CD4-positive, alpha-beta T cell treated with Interferon alpha-2 for 1 hour (primary cell): ENCODE results near the gene ALX1.

ENCODE experiments used
- DNase-seq, 2 donors: peaks; one replicate each; pipeline ENCODE4 v3.0.0-alpha.2; 2020 to 2022

ALX1 gene

DNA sequence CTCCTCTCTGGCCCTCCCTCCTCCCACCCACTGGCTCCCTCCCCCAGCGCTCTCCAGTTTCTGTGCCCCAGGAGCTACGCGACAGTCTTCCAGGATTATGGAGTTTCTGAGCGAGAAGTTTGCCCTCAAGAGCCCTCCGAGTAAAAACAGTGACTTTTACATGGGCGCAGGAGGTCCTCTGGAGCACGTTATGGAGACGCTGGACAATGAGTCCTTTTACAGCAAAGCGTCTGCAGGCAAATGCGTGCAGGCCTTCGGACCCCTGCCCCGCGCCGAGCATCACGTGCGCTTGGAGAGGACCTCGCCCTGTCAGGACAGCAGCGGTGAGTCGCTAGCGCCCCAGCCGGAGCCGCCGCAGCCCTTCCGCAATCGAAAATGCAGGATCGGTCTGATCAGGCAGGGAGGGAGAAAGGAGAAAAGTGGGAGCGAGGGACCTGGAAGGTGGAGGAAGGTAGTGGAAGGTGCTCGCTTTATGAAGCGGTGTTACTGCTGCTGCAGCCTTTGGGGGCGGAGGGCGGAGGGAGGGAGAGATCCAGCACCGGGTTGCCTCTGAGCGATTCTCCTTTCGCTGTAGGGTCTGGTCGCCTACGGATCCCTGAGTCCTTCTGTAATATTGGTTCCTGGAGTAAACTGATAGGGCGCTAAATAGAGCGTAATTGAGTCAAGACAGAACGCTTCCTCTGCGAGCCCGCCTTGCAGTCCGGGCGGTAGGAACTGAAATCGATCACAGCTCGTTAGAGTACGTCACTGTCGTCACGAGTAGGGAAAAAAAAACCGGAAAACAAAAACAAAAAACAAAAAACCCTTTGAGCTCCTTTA, at the start of gene ALX1:
Gene ALX1, plus strand, starts transcription at position 56 of the 819 bp plus-strand sequence. Its CDS starts 42 bp downstream, at position 98.
- no peak for DNase-seq

DNA sequence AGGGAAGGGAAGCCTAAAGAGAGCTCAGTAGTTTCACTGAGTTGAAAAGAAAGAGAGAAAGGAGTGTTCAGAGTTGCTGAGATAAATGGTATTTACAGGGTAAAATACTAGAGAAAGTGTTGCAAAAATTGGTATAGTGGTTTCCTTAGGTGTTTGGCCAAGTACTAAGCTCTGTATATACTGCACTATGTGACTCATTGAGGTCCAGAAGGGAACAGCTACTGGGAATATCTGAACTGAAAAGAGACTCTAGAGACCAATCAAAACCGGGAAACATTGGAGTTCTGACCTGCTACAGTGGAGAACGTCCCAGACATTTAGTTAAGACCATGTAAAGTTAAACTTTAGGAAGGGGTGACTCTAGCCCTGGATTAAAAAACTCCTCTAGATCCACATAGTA, 42.7 kb upstream of the ALX1 start:
- DNase-seq: no peak

DNA sequence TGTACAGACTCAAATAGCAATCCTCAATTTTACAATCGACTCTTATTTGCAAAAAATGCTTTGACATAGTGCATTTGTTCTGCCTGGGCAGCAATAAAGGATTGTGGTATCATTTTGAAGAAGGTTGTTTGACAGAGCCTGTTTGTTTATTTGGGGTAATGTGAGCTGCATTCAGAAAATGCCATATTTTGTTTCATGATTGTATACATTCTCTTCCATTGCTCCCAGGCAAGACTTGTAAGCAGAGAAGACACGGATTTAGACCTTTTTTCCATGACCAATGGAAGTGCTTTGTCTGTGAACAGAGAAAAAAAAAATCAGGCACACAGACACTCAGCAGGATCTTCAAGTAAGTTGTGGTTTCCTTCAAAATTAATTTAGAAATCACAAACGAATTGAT, 35.5 kb upstream of the ALX1 start:
- DNase-seq: no peak

DNA sequence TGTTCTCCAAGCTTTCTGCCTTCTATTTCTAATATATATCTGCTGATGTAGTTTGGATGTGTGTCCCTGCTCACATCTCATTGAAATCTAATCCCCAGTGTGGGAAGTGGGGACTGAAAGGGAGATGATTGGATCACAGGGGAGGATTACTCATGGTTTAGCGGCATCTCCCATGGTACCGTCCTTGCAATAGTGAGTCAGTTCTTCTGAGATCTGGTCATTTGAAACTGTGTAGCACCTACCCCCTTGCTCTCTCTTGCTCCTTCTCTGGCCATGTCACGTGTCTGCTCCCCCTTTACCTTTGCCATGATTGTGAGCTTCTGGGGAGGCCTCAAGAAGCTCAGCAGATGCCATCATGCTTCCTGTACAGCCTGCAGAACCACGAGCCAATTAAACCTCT, 26.2 kb upstream of the ALX1 start:
- no peak for DNase-seq

DNA sequence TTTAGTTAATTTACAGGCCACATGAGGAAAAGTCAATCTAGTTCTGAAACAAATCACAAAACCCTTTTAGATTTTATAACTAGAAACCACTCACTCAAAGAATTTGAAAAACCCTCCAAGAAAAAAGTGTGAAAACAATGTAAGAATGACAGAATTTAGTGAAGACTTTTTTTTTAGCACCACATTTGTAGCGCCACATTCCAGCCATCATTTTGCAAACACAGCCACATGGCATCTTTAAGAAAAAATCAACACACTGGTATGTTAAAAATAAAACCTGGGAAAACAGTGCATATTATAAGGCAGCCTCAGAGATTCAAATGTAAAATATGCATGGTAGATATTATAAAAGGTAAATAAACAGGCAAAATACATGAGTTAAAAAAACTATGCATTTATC, 22.3 kb upstream of the ALX1 start:
- DNase-seq: no peak

DNA sequence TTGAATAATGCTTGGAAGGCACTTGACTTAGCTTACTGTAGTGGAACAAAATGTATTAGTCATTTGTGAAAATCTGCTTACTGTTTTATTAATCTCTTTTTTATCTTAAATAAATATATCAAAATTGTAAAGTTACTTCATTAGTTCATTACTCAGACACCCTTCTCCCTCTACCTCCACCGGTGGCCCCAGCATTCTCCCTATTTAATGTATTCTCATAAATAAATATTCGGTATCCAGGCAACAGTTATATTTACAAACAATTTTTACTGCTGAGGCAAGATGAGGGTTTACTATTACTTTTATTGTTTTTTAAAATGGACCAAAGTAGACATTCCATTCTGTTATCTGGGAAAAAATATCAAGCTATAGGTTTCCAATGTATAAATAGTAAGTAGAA, 19.6 kb upstream of the ALX1 start:
- DNase-seq: no peak

DNA sequence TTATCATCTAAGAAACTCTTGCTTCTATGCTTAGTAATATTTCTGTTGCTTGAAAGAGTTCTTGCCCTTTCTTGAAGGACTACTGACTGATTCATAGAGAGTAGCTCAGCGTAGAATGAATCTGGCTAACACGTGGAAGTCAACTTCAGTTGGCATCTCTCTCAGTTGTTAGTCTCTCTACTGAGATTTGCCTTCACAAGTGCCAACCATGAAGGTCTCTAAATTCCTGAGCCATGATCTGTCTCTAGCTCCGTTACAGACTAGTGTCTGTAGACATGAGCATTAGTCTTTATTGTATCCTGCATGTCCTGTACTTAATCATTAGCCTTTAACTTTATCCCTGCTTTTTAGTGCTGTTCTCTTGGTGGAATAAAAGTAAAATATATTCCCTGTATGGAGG, 19.1 kb upstream of the ALX1 start:
- DNase-seq: no peak

DNA sequence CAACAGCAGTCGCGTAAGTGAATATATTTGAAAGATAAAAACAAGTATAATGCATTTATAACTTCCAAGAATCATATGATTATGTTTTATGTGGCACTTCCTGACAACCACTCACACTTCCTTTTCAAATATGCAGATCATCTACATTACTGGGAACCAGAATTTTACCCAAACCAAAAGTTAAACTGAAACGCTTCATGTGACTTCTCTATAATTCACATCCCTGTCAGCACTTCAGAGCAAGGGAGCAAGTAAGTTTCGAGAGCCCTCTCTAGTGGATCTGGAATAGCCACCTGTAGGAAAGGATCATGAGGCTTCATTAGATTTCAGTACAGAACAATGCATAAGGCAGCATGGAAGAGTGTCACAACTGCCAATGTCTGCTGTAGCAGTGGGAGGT, 13.7 kb upstream of the ALX1 start:
- DNase-seq: no peak

DNA sequence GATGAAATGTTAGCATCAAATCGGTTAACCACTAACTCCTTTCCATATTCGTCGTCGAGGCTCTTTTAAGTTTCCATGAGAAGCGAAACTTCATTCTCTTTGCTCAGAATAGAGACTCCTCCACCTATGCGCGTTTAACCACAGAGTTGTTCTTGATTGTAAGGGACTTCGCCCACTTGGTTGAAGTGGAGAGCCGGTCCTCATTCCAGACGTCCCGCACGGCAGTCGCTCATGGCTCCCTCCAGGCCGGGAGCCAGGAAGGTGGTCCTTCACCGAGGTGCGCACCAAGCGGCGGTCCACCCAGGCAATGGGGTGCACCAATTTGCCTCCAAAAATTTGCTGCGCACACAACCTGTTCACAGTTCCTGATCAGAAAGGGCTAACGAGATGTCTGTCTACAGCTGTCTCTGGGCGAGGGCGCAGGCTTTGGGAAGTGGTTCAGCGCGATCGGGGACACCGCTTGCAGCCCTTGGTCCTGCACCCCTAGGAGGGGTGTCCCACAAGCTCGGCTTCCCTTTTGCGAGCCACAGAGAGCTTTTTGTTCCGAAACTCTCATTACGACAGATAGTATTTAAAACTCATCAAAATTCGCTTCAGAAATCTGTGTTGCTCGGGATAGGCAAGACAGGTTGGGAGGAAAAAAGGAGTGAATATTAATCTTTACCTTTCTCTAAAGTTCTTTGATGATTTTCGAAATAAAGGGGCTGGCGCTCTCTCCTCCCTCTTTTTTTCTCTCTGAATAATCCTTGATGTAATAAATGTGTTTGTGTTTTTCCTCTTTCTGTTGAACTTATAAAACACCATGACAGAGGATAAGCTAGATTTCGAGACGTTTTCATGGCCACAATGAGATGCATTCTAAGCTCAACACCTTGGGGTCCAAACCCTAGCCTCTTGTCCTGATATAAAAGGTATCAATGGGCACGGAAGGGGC, 6.4 kb upstream of the ALX1 start:
- DNase-seq: no peak

DNA sequence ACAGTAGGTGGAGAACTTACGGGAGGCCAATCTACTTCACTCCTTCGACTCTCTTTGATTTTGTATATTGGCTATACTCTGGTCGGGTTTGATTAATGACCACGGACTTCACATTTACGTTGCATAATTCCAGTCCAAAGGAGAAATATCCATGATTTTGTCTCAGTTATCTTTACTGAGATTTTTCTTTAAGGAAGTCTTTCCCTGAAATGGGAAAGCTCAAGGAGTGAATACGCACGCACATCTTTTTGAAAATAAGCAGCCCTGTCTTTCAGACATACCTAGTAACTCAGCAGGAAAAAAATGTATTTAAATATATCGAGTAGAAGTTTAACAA, 5.7 kb upstream of the ALX1 start:
- no peak for DNase-seq

DNA sequence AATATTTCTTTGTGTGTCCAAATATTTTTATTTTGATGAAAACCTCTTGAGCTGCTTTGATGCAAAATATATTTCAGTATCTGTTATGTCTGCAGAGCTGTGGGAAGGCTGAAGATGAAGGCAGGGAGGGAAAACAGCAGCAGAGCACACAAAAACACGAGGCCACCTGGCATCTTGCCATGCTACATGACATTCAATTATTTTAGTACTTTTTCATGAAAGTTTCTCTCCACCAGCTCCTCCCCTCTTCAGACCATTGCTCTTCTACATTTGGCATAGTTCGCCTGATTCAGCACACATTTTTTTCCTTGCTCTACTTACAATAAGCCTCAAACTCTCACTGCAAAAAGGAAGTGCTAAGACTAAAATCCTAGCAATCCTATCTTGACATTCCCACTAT, 4.6 kb upstream of the ALX1 start:
- no peak for DNase-seq

DNA sequence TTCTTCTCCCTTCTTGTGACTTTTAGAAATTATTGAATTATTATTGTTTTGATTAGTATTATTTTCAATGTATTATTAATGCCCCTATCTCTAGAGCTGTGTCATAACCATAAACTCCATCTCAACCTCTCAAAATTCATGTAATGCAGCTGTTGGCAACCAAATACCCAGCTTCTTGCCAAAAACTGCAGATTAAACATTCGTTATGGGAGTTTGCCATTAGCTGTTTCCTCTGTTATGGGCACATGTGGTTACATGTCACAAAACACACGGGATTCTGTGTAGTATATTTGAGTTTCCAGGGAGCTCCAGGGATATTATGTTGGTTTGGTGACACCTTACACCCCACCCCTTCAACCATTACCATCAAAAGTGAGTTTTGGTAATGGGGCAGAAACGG, 2.8 kb upstream of the ALX1 start:
- DNase-seq: no peak

DNA sequence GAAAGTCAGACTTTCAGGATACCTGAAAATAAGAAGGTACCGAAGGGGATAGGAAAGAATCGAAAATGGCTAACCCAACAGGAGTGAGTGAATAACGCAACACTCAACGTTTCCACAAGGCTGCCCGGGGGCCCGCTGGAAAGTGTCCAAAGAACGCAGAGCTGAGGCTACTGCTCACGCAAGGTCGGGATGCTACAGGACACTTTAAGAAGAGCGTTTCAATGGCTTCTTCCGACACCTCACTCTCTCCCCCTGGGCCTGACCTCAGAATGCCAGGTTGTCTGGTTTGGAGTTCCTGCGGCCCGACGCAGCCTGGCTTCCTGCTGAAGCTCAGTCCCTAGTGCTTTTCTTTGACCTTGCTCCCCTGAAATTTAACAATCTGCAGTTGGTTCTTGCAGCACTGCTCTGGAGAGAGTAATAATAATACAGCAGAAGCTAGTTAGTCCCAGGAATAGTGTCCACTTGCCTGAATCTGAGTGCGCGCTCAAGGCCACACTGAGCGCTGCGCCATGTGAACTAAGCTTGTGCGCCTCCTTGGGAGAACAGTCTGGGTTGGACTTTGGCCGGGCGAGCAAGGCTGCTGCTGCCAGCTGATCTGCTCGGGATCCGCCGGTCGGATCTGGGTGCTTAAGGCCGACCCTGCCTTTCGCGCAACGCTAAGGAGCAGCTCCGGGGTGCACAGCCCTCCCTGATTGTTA, 2.0 kb upstream of the ALX1 start:
- no peak for DNase-seq

DNA sequence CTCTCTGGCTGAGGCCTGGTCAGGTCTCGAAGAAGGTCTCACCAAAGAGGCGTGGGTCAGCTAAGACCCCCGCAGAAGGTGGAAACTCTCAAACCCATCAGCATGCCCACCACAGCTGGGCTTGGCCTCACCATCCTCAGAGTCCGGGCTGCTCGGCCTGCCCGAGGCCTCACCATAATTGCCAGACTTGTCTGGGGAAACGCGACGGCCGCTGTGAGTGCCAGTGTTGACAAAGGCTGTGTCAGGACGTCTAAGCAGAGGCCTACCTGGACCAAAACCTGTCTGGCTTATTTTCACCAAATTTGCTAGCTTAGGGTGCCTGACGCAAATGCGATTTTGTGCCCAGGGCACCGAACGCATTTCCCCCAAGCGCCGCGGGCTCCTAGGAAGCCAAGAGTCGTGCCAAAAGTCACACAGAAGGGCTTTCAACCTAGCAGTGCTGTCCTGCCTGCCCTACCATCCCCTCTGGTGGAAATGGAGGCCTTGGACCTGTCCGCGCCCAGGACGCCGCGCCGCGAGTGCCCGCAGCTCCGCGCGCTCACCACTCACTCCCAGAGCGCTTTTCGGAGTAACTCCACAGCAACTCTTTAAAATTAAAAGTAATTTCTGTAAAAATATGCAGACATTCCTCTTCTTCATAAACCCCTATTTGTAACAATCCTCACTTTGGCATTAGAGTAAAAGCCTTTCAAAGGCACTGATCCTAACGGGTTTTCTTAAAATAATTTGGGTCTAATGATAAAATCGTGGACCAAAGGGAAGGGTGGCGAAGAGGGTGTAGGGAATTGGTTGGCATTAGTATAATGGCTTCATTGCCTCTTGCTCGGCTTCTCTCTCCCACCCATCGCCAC, 1.2 kb upstream of the ALX1 start:
- no peak for DNase-seq

DNA sequence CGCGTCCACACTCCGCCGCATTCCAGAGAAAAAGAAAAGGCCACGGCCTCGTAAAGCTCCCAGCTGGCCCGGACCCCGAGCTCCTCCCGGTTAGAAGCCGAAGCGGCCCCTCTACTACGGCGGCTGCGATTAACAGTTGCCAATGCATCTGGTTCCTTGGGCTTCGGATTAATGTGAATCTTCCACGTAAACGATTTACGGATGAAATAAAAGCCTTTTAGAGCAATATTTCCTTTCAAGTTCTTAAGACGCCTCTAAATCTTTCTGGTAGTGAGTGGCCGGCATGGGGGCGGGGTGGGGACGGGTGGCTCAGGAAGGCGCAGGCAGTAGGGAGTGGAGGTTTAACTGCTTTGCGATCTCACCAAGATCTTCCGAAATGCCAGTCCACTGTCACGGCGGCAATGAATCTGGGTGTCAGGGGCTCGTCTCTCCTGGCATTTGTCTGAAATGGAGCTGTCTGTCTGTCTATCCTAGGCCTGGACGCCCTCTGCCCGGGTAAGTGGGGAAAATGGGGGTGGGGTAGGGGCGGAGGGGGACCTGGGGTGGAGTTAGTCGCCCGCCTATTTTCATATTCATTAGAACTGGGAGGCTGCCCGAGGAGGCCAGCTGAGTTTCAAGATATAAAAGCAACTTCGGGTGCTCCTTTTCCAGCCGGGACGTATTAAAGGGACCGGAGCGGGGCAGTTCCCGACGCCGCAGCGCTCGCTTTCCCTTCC, 413 bp upstream of the ALX1 start:
- DNase-seq: no peak

DNA sequence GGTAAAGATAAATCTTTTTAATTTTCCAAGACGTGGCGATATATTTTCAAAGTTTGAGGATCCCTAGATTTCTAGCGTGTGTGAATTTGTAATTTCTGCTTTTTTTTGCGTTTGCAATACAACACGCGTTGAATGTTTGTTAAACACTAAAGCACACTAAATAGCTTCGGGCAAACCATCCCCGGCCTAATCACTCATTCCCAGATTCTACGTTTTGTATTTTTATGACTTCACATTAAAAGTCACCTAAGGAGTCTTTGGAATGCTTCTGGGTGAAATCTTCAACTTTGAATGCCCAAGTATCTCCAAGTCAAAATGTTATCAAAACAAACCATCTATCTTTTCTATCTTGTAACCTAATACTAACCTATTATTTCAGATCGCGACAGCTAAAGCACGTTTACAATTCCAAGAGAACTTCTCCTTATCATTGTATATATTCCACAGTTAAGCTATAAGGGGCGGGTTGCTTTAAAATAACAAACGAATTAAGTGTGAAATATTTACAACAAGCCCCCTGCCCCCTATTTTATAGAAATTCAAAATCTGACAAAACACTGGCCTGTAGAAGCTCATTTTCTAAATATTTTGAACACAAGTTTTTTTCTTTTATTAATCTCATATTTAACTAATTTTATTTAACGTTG, 1.1 kb downstream of the ALX1 start:
- no peak for DNase-seq

DNA sequence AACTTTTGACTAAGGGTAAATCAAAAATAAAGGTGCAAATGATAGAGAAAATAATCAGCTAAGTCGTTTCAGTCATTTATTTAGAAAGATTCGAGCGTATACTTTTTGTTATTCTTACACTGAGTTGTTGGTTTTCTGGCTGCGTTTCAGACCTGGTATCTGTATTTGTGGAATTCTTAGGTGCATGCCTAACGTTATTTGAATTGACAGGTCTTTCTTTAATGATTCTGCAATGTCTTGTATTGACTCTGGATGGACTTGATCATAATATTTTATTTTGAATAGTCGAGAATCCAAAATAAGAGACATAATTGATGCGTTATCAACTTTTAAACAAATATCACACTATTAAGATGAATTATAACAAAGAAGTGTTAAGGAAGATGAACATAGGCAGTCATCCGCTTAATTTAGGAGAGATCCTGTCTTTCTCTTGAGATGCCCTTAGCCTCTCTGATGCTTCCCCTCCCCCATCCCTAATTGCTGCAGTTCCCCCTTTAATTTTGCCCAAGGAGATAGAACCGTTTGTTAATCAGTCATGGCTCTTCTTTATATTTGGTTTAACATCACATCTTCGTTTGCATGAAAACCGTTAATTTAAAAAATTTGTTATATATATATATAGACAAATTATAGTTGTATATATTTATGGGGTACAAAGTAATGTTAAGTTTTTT, 1.8 kb downstream of the ALX1 start:
- DNase-seq: no peak

DNA sequence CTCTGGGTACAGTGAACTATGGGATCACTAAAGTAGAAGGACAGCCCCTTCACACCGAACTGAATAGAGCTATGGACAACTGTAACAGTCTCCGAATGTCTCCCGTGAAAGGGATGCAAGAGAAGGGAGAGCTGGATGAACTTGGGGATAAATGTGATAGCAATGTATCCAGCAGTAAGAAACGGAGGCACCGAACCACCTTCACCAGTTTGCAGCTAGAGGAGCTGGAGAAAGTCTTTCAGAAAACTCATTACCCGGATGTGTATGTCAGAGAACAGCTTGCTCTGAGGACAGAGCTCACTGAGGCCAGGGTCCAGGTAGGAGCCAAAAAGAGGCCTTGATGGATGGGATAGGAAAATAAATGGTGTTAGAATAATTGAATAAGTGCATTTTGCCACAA, 3.5 kb downstream of the ALX1 start:
- DNase-seq: no peak

DNA sequence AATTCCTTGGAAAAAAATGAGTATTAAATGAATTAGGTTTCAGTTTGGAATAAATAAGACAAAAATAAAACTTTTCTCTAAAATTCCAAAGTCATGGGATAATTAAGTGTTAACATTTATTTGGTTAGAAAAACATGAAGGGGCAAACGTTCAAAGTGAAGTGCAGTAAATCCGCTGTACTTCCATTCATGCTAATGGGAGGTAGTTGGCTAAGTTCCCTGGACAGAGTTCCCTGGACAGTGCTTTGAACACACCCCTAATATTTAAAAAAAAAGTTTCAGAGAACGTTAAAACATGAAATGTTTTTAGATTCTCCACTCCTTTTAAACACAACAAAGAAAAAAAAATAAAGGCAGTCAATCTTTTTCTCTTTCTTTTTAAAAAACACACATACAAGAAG, 16.3 kb downstream of the ALX1 start:
- DNase-seq: no peak

DNA sequence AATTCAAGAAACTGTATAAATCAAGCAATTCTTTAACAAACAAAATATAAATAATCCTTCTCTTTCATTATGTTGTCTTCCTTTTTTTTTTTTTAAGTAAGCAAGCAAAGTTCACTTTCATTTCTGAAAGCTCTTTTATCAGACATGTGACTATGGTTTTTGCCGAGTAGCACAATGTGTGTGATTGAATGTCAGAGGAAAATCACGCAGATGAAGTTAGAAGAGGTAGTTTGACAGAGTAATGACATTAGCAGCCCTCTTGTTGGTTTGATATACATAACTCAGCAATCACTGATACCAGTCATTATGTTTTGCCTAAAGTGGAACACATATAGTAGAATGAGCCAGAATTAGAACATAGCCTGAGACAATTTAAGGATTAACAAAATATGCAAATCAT, 19.0 kb downstream of the ALX1 start:
- no peak for DNase-seq

DNA sequence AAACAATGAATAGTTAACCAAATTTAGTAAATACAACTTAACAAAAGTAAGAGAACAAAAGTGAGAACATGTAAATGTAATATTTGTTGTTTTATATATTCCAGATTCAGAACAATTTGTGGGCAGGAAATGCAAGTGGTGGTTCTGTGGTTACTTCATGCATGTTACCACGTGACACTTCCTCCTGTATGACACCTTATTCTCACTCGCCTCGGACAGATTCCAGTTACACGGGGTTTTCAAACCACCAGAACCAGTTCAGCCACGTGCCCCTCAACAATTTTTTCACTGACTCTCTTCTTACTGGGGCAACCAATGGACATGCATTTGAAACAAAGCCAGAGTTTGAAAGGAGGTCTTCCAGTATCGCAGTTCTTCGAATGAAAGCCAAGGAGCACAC, 21.0 kb downstream of the ALX1 start:
- no peak for DNase-seq
